IPS-18a (cell line): Measurements from ENCODE around the gene SAP30L.
A peak's percentile ranks its signal among the peaks of the same experiment; 100 is the strongest.

ENCODE experiments used
- H3K27ac ChIP-seq: one replicate; pipeline ENCODE4 v1.5.1; 2013; ENCODE audit warnings: low read length
- H3K27me3 ChIP-seq: one replicate; pipeline ENCODE4 v1.6.1; 2013; ENCODE audit warnings: mild to moderate bottlenecking, low read length; ENCODE audit not compliant: control insufficient read depth, insufficient read depth
- H3K36me3 ChIP-seq: one replicate; pipeline ENCODE4 v1.6.1; 2013; ENCODE audit warnings: low read depth, low read length; ENCODE audit not compliant: control insufficient read depth
- H3K4me1 ChIP-seq: one replicate; pipeline ENCODE4 v1.6.1; 2013; ENCODE audit warnings: low read depth, low read length; ENCODE audit not compliant: control insufficient read depth
- H3K4me3 ChIP-seq: one replicate; pipeline ENCODE4 v1.5.1; 2013; ENCODE audit warnings: low read length
- H3K9ac ChIP-seq: one replicate; pipeline ENCODE4 v1.6.1; 2013; ENCODE audit warnings: mild to moderate bottlenecking, low read length, moderate library complexity
- H3K9me3 ChIP-seq: one replicate; pipeline ENCODE4 v1.6.1; 2013; ENCODE audit warnings: low read depth, low read length; ENCODE audit not compliant: control insufficient read depth

Gene SAP30L, protein sequence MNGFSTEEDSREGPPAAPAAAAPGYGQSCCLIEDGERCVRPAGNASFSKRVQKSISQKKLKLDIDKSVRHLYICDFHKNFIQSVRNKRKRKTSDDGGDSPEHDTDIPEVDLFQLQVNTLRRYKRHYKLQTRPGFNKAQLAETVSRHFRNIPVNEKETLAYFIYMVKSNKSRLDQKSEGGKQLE

DNA sequence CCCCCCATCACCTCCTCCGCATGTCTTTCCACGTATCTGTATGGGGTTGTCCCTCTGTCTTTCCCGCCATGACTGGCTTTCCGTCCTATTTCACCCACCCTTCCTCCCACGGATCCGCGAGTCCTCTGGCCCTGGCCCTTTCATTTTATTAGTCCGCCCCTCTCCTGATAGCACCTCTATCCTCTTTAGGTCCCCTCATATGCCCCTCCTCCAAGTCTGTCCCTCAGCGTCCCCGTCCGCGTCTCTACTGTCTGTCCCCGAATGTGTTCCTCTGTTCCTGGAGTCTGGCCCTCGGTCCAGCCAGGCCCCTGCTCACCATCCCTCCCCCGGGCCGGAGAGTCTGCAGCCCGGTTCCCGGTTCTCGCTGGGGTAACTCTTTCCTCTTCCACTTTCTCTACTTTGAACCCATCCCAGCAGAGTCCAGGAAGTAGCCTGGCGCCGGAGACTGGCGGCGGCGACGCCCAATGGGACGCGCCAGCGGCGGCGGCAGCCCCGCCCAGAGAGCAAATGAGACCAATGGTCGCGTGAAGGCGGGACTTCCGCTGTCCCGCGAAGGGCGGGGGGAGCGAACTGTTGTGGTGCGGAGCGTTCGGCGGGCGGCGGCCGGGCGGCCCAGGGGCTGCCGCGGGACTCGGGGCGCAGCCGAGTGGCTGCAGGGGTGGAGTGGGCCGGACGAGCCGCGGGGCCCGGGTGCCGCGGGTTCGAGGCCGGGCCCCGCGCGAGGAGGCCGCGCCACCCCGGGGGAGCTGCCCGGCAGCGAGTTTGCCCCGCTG is at the start of gene SAP30L:
TSS of gene SAP30L (plus strand) at position 576 of the 773 bp plus-strand sequence. CDS start 608 bp downstream, outside the sequence.
- no peak within 1 kb of the TSS for H3K27ac ChIP-seq
- peak within 1 kb of the TSS; percentile 99 for H3K4me3 ChIP-seq
- H3K27me3 ChIP-seq: peaks cover 22% of the 10 kb centered on the region
- peaks cover 5% of the 10 kb centered on the region for H3K4me1 ChIP-seq
- peaks cover 6% of the 10 kb centered on the region for H3K36me3 ChIP-seq
- no peaks in the 10 kb centered on the region for H3K9me3 ChIP-seq
- H3K9ac ChIP-seq: peak within 1 kb of the TSS; percentile 54

DNA sequence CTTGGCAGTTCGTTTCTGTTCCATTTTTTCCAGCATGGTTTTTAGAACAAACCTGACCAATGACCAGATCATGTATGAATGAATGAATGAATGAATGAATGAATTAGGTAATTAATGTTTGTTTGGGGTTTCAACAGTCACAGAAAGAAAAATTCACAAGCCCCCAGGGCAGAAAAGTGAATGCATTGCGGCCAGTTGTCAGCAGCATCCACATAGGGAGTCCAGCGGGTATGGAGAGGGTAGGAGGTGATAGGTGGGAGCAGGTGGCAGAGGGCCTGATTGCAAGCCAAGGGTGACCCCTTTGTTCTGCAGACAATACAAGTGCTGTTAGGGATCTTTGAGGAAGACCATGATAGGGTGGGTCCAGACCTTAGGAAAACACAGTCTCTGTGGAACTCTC is 49.7 kb upstream of the SAP30L start:
- Histone ChIP-seq H3K36me3 (no peaks in the 10 kb centered on the region), H3K4me3 (no peak overlapping the region), H3K27ac (no peak overlapping the region), H3K4me1 (peaks cover 8% of the 10 kb centered on the region), H3K9ac (no peak overlapping the region), H3K9me3 (no peaks in the 10 kb centered on the region), H3K27me3 (no peaks in the 10 kb centered on the region)

DNA sequence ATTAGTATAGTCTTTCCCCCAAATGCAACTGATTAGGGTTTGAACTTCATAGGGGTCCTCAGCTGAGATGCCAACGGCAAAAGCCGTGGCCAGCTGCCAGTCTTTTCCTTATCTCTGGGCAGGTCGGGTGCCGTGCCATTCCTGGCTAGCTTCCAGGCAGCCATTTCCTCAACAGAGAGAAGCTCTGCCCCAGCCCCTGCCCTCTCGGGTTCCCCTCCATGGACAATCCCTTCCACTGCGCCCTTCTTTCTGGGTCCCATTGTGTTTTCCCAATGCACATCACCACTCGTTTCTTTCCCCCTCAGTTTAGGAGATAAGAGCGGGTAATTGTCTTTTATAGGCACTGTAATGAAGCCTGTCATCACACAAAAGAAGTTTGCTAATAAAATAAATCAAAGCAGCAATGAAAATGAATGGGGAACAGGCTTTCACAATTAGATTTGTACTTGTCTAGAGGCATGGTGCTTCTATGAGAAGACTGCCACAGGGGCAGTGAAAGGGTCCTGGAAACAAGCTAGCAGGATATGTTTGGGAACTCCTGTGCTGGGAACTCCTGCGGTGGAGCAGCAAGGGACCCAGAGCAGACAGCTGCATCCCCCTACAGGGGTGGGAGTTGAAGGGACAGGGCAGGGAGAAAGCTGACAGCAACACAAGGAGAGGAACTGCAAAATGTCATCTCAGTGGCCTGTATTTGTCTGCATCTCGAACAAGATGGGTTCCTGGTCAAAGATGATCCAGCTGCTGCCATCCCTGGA is 48.0 kb upstream of the SAP30L start:
- H3K36me3 ChIP-seq: no peaks in the 10 kb centered on the region

DNA sequence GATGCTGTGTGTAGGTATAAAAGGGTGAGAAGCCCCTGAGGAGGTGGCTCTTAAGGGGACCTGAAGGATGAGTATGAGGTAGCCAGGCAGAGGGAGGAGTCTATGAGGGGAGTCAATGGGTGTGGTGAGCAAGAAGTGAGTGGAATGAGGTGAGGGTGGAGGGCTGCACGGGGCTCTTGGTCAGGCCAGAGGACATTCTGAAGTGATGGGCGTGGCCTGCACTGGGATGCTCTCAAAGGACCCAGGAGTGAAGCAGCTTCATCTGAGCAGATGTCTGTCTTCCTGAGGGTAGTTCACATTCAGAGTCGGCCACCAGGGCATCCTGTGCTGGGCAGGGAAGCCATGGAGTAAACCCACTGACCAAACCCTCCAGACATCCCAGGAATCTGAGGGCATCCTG is 45.1 kb upstream of the SAP30L start:
- Histone ChIP-seq H3K4me1 (peaks cover 8% of the 10 kb centered on the region), H3K9ac (no peak overlapping the region), H3K4me3 (no peak overlapping the region), H3K27me3 (no peaks in the 10 kb centered on the region), H3K27ac (no peak overlapping the region), H3K9me3 (no peaks in the 10 kb centered on the region), H3K36me3 (no peaks in the 10 kb centered on the region)

More for the DNA sequence above, 48.0 kb upstream of the SAP30L start:
- Histone ChIP-seq H3K4me3 (no peak overlapping the region), H3K27ac (no peak overlapping the region), H3K4me1 (peaks cover 8% of the 10 kb centered on the region), H3K9me3 (no peaks in the 10 kb centered on the region), H3K9ac (no peak overlapping the region), H3K27me3 (no peaks in the 10 kb centered on the region)

DNA sequence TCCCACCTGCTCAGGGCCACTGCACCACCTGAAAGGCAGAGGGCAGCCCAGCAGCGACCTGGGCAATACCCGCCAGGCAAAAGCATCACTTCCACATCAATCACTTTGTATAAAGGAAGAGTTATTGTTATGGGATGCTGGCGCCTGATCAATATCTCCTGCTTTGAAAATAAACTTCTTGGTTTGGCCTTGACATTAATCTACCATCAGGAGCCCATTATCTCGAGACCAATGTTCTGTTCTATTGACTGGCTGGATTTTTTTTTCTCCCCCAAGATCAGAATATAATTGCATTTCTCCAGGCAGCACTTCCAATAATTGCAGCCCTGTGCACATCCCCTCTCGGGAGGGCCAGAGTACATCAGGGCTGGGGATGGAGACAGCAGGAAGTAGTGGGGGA is 44.4 kb upstream of the SAP30L start:
- Histone ChIP-seq H3K4me1 (peaks cover 1% of the 10 kb centered on the region), H3K36me3 (no peaks in the 10 kb centered on the region), H3K27me3 (no peaks in the 10 kb centered on the region)

DNA sequence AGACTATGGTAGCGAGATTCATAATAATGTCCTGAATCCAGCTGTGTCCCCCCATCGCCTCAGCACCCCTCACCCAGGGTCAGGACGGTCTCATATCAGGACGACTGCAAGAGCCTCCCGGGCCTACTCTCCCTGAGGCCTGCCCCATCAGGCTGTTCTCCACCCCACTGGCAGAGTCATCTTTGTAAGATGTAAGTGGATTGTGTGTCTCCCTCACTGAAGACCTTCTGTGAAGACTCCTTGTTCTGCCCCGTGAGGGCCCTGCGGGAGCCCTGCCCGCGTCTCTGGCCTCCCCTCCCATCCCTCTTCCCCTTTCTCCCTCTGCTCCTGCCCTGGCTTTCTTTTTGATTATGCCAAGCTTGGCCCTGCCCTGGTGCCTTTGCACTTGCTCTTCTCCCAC is 43.9 kb upstream of the SAP30L start:
- Histone ChIP-seq H3K27ac (no peak overlapping the region), H3K4me1 (no peaks in the 10 kb centered on the region), H3K9me3 (no peaks in the 10 kb centered on the region), H3K9ac (no peak overlapping the region), H3K36me3 (no peaks in the 10 kb centered on the region), H3K4me3 (no peak overlapping the region), H3K27me3 (no peaks in the 10 kb centered on the region)

More for the DNA sequence above, 44.4 kb upstream of the SAP30L start:
- no peak overlapping the region for H3K9ac ChIP-seq
- H3K4me3 ChIP-seq: no peak overlapping the region
- no peak overlapping the region for H3K27ac ChIP-seq
- no peaks in the 10 kb centered on the region for H3K9me3 ChIP-seq

DNA sequence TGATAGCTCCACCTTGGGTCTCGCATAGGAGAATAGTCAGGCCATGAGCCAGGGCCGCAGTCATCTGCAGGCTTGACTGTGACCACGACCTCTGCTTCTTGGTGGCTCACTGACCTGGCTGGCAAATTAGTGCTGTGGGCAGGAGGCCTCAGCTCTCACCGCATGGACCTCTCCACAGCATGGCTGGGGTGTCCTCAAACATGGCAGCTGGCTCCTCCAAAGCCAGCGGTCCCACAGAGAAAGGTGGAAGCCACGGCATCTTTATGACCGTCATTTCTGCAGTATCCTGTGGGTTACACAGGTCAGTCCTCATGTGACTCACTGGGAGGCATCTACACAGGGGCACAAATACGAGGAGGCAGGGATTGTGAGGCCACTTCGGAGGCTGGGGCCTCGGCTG is 43.2 kb upstream of the SAP30L start:
- no peaks in the 10 kb centered on the region for H3K9me3 ChIP-seq

DNA sequence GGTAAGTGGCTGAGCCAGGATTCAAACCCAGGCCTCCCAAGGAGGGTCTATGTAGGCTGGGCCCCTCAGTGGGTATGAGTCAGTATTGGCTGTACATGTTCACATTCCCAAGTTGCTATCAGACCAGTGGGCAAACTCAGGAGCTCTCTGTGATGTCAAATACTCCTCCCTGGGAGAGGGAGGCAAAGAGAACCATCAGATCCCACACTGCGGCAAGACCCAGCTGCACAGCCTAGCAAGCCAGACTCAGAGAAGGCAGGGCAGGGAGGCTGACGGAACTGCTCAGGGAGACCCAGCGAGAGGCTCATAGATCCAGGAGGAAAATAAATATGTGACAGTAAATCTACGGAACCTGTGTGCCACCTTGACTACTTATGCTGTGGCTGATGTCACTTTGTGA is 42.6 kb upstream of the SAP30L start:
- Histone ChIP-seq H3K9me3 (no peaks in the 10 kb centered on the region), H3K27me3 (no peaks in the 10 kb centered on the region), H3K36me3 (no peaks in the 10 kb centered on the region), H3K4me1 (no peaks in the 10 kb centered on the region), H3K9ac (no peak overlapping the region), H3K4me3 (no peak overlapping the region), H3K27ac (no peak overlapping the region)

More for the DNA sequence above, 43.2 kb upstream of the SAP30L start:
- H3K9ac ChIP-seq: no peak overlapping the region
- H3K27me3 ChIP-seq: no peaks in the 10 kb centered on the region
- no peak overlapping the region for H3K27ac ChIP-seq
- no peaks in the 10 kb centered on the region for H3K4me1 ChIP-seq
- no peaks in the 10 kb centered on the region for H3K36me3 ChIP-seq
- H3K4me3 ChIP-seq: no peak overlapping the region

DNA sequence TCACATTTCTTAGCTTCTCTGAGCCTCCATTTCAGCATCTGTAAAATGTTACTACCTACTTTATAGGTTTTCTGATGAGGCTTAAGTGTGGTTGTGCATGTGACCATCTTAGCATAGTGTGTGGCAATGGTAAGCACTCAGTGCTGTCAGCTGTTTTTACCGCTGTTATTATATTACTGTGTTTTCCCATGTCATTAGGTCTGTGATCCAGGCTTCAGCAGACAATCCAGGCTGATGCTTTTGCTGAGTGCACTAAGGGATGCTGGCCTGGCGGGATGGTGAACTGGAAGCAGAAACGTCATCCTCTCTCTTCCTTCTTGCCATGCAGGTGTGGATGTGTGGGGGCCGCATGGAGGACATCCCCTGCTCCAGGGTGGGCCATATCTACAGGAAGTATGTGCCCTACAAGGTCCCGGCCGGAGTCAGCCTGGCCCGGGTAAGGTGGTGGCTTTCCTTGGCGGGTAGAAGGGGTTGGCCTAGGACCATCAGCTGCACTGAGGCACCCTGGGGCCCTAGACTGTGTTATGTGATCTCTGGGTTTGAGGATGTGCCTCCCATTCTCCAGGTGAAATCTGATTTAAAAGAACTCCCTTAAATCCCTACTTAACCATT is 41.9 kb upstream of the SAP30L start:
- H3K4me1 ChIP-seq: no peaks in the 10 kb centered on the region
- no peak overlapping the region for H3K4me3 ChIP-seq
- H3K36me3 ChIP-seq: no peaks in the 10 kb centered on the region
- H3K9ac ChIP-seq: no peak overlapping the region
- no peak overlapping the region for H3K27ac ChIP-seq
- H3K27me3 ChIP-seq: no peaks in the 10 kb centered on the region
- no peaks in the 10 kb centered on the region for H3K9me3 ChIP-seq

DNA sequence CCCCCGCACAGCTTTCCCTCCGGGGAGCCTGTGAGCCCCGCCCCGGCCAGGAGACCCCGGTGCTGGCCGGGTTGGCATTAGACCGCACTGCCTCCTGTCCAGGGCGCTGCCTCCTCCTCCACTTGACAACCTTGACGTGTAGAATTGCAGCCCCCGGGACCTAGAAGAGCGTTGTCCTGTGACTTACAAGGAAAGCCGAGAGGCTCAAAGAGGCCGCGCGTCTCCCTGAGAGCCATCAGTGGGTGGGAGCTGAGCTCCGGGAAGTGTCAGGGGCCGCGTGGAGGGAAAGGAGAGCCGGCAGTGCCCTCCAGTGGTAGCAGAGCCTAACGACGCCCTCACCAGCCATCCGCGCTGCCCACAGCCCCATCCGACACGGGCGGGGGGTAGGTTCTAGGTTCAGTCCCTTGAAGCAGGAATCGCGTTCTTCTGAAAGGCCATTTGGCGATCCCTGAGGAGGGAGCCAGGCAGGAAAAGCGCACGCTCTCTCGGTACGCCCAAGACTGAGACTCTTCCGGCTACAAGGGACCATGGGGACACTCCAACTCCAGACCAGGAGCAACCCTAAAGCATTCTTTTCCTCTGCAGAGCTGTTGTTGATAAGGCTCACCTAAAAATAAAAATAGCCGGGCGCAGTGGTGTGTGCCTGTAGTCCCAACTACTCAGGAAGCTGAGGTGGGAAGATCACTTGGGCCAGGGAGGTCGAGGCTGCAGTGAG is 40.6 kb upstream of the SAP30L start:
- no peak overlapping the region for H3K9ac ChIP-seq
- H3K4me3 ChIP-seq: peak overlapping the region; percentile 46

DNA sequence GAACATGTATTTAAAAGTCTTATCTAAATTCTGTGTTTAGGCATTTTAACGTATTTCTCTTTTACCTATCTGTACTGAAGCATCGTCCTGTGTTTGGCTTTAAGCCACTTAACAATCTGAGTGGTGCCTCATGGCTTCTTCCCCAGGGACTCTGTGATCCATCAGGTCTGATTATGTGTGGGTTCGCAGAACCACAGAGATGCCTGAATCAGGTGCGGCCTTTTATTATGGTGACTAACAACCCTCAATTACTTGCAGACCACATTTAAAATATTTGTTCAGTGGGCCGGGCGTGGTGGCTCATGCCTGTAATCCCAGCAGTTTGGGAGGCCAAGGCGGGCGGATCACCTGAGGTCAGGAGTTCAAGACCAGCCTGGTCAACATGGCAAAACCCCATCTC is 39.6 kb upstream of the SAP30L start:
- no peak overlapping the region for H3K4me3 ChIP-seq
- no peaks in the 10 kb centered on the region for H3K9me3 ChIP-seq
- H3K27me3 ChIP-seq: no peaks in the 10 kb centered on the region
- no peak overlapping the region for H3K27ac ChIP-seq
- no peaks in the 10 kb centered on the region for H3K36me3 ChIP-seq
- H3K4me1 ChIP-seq: no peaks in the 10 kb centered on the region
- no peak overlapping the region for H3K9ac ChIP-seq

More for the DNA sequence above, 40.6 kb upstream of the SAP30L start:
- H3K9me3 ChIP-seq: no peaks in the 10 kb centered on the region
- H3K4me1 ChIP-seq: no peaks in the 10 kb centered on the region
- no peaks in the 10 kb centered on the region for H3K36me3 ChIP-seq
- no peak overlapping the region for H3K27ac ChIP-seq
- H3K27me3 ChIP-seq: no peaks in the 10 kb centered on the region
